KMS-11 (cell line): ENCODE results near the gene CD3E.

Source experiments
- H2AFZ ChIP-seq: fragments of 200-600 bp; sonication (generic); 2 replicates; pipeline ENCODE4 v1.6.1; 2016; ENCODE audit warnings: antibody characterized with exemption, mixed run types, low read depth
- H3K27ac ChIP-seq: fragments of 200-600 bp; sonication (generic); 2 replicates; pipeline ENCODE4 v1.6.1; 2016; ENCODE audit warnings: mild to moderate bottlenecking, mixed run types
- H3K27me3 ChIP-seq: fragments of 200-600 bp; sonication (generic); 2 replicates; pipeline ENCODE4 v1.6.1; 2017; ENCODE audit warnings: mild to moderate bottlenecking, low read depth, mixed run types, moderate library complexity; ENCODE audit not compliant: insufficient read depth
- H3K36me3 ChIP-seq: fragments of 200-600 bp; sonication (generic); 2 replicates; pipeline ENCODE4 v1.6.1; 2017; ENCODE audit warnings: mild to moderate bottlenecking, mixed run types; ENCODE audit not compliant: insufficient read depth
- H3K4me1 ChIP-seq: fragments of 200-600 bp; sonication (generic); 2 replicates; pipeline ENCODE4 v1.6.1; 2016; ENCODE audit warnings: mild to moderate bottlenecking, low read depth, mixed run types; ENCODE audit not compliant: poor library complexity, severe bottlenecking
- H3K4me2 ChIP-seq: fragments of 200-600 bp; sonication (generic); 2 replicates; pipeline ENCODE4 v1.7.0; 2016; ENCODE audit warnings: mild to moderate bottlenecking, mixed run types
- H3K4me3 ChIP-seq: fragments of 200-600 bp; sonication (generic); IDR thresholded peaks from 2 replicates; pipeline ENCODE4 v1.6.1; 2017; ENCODE audit warnings: low read depth, low read length, mixed read lengths; ENCODE audit not compliant: insufficient read depth
- H3K79me2 ChIP-seq: fragments of 200-600 bp; sonication (generic); 2 replicates; pipeline ENCODE4 v1.6.1; 2016; ENCODE audit warnings: low read depth, mixed run types; ENCODE audit not compliant: insufficient read depth
- H3K9ac ChIP-seq: fragments of 200-600 bp; sonication (generic); 2 replicates; pipeline ENCODE4 v1.6.1; 2016; ENCODE audit warnings: mild to moderate bottlenecking, mixed run types
- H4K20me1 ChIP-seq: fragments of 200-600 bp; sonication (generic); 2 replicates; pipeline ENCODE4 v1.6.1; 2016; ENCODE audit warnings: mild to moderate bottlenecking, mixed run types; ENCODE audit not compliant: insufficient read depth
- TF ChIP-seq, protein P1 (sequence below): fragments of 200-600 bp; sonication (generic); conservative IDR thresholded peaks from 2 replicates; pipeline ENCODE4 v1.6.1; 2017; ENCODE audit warnings: low read depth, mild to moderate bottlenecking, antibody characterized with exemption, low read length, moderate library complexity, mixed read lengths

Gene CD3E

DNA sequence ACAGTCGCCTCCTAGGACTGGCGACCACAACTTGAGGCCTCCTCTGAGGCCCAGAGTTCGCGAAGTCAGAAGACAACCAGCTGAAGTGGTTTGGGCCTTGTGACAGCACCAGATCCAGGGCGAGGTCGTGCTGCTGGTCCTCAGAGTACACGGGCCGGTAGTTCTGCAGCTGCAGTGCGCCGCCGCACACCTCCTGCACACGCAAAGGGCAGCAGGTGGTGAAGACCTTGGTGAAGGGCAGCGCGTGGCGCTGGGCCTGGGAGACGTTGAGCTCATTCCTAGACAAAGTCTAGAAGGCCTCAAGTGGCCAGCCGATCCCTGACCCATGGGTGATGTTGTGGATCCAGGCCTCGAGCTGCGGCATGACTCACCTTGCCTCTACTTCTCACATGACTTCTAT is 18.2 kb downstream of the CD3E start:
- H3K9ac ChIP-seq: no peak overlapping the region
- no peaks in the 10 kb centered on the region for H3K4me1 ChIP-seq
- TF ChIP-seq, protein P1, sequence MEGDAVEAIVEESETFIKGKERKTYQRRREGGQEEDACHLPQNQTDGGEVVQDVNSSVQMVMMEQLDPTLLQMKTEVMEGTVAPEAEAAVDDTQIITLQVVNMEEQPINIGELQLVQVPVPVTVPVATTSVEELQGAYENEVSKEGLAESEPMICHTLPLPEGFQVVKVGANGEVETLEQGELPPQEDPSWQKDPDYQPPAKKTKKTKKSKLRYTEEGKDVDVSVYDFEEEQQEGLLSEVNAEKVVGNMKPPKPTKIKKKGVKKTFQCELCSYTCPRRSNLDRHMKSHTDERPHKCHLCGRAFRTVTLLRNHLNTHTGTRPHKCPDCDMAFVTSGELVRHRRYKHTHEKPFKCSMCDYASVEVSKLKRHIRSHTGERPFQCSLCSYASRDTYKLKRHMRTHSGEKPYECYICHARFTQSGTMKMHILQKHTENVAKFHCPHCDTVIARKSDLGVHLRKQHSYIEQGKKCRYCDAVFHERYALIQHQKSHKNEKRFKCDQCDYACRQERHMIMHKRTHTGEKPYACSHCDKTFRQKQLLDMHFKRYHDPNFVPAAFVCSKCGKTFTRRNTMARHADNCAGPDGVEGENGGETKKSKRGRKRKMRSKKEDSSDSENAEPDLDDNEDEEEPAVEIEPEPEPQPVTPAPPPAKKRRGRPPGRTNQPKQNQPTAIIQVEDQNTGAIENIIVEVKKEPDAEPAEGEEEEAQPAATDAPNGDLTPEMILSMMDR: no peak
- H3K4me2 ChIP-seq: no peak overlapping the region
- H4K20me1 ChIP-seq: no peaks in the 10 kb centered on the region
- H3K27ac ChIP-seq: no peak overlapping the region
- no peak overlapping the region for H3K4me3 ChIP-seq
- no peaks in the 10 kb centered on the region for H3K79me2 ChIP-seq
- H3K27me3 ChIP-seq: no peaks in the 10 kb centered on the region
- no peak overlapping the region for H2AFZ ChIP-seq
- H3K36me3 ChIP-seq: no peaks in the 10 kb centered on the region

GRCh38 chr11:118325283-118325682 is 20.8 kb downstream of the CD3E start:
- H3K4me3 ChIP-seq: no peak overlapping the region
- H3K36me3 ChIP-seq: no peaks in the 10 kb centered on the region
- no peaks in the 10 kb centered on the region for H4K20me1 ChIP-seq
- no peak overlapping the region for H3K27ac ChIP-seq
- H2AFZ ChIP-seq: no peak overlapping the region
- no peaks in the 10 kb centered on the region for H3K27me3 ChIP-seq
- no peaks in the 10 kb centered on the region for H3K4me1 ChIP-seq
- H3K4me2 ChIP-seq: no peak overlapping the region
- H3K79me2 ChIP-seq: no peaks in the 10 kb centered on the region
- TF ChIP-seq, protein P1: no peak
- no peak overlapping the region for H3K9ac ChIP-seq

- no peak overlapping the region for H2AFZ ChIP-seq
- no peaks in the 10 kb centered on the region for H3K36me3 ChIP-seq
- no peaks in the 10 kb centered on the region for H4K20me1 ChIP-seq
- no peak overlapping the region for H3K4me2 ChIP-seq
- H3K4me3 ChIP-seq: no peak overlapping the region
- TF ChIP-seq, protein P1: no peak
- no peak overlapping the region for H3K9ac ChIP-seq
- no peaks in the 10 kb centered on the region for H3K4me1 ChIP-seq
- H3K27me3 ChIP-seq: no peaks in the 10 kb centered on the region
- H3K27ac ChIP-seq: no peak overlapping the region
- H3K79me2 ChIP-seq: no peaks in the 10 kb centered on the region
Observed at GRCh38 chr11:118328745-118329144, 24.2 kb downstream of the CD3E start.

GRCh38 chr11:118334745-118335144 is 30.2 kb downstream of the CD3E start:
- Histone ChIP-seq H3K4me2 (no peak overlapping the region), H3K4me1 (peaks cover 5% of the 10 kb centered on the region), H3K9ac (no peak overlapping the region), H3K27ac (no peak overlapping the region), H3K27me3 (no peaks in the 10 kb centered on the region), H3K4me3 (no peak overlapping the region), H2AFZ (no peak overlapping the region), H4K20me1 (no peaks in the 10 kb centered on the region), H3K36me3 (no peaks in the 10 kb centered on the region), H3K79me2 (no peaks in the 10 kb centered on the region)
- TF ChIP-seq, protein P1: no peak
